Motor neuron (in vitro differentiated cells): Measurements from ENCODE around the gene SCAI. TPM values are rescaled to one million over a fixed set of nuclear protein-coding genes. Genes with fewer than 3 reads are reported as not detected.
"Not testable (repeated sequence)": the region's sequence is repeated elsewhere in the genome, so short reads cannot be mapped to it uniquely, and the experiment has no call there.

Experiments
- ATAC-seq, 8 experiments: fragments of 200-7000 bp; cut with Tn5 transposase; replicated peaks in 6 of 8; 2 replicates each; pipeline ENCODE4 v1.8.0; 2021; ENCODE audit warnings: mild to moderate bottlenecking in 8 of 8, moderate library complexity in 8 of 8
- H3K27ac ChIP-seq, 2 donors: fragments of 250-450 bp; sonication (Bioruptor Pico); 2 replicates each; pipeline ENCODE4 v1.9.0; 2021; ENCODE audit warnings: antibody characterized with exemption in 2 of 2, mild to moderate bottlenecking in 2 of 2, moderate library complexity in 1 of 2
- H3K4me1 ChIP-seq, 2 donors: fragments of 250-450 bp; sonication (Bioruptor Pico); replicated peaks in 1 of 2; 2 replicates each; pipeline ENCODE4 v1.6.1; 2021; ENCODE audit warnings: antibody characterized with exemption in 2 of 2, mild to moderate bottlenecking in 2 of 2, moderate library complexity in 1 of 2
- H3K4me3 ChIP-seq, 5 donors: fragments of 250-450 bp; sonication (Bioruptor Pico); 2 replicates each; pipeline ENCODE4 v1.9.0; 2021; ENCODE audit warnings: antibody characterized with exemption in 5 of 5, mild to moderate bottlenecking in 5 of 5, moderate library complexity in 4 of 5
- WGBS, 10 experiments: fragments of 450-650 bp; shearing (Covaris generic); methylation state at CpG; one replicate each; pipeline ENCODE4 v1.0.0; 2022; 5-methylcytosine and 5-hydroxymethylcytosine counted together
- in situ Hi-C, 9 experiments: fragments of 400-800 bp; cut with MboI; loops; one replicate each; pipeline ENCODE4 v1.15.0; 2021; ENCODE audit warnings: low sequenced_read_pairs in 9 of 9, low pct_unique_long_range_greater_than_20kb in 2 of 9; ENCODE audit not compliant: unreplicated experiment in 9 of 9
- total RNA-seq, 8 experiments: library from RNA; unstranded; fragments of 300-600 nt; gene quantifications; 2 replicates each; pipeline versions ENCODE4 v1.2.3 to v1.2.4, GENCODE V29; 2022

SCAI gene
- total RNA-seq, 8 experiments from 2014 or later: 1.8 to 14.0 (median 10.2) TPM

DNA sequence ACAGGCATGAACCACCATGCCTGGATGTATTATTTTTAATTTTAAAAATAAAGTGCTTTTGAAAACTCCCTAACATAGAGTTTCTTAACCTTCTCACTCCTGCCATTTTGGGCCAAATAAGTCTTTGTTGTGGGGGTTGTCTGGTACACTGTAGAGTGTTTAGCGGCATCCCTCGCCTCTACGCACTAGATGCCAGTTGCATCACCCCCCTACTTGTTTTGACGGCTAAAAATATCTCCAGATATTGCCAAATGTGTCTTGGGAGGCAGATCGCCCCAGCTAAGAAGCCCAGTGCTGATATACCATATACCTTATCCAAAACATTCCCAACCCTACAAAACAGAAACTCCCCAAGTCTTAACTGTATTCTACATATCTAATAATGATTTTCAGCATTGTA lies 54.6 kb downstream of the SCAI start:
- WGBS, 10 experiments: 89 to 100% (median 100%) methylated on average over 1 to 5 of the region's 5 CpGs; no CpG with 5 or more reads in 1 of the 10 experiments
- in situ Hi-C loops: no loop called here
- ATAC-seq: no peak
- H3K4me1 ChIP-seq: no peaks in the 10 kb centered on the region
- H3K4me3 ChIP-seq: no peak overlapping the region
- no peak overlapping the region for H3K27ac ChIP-seq

DNA sequence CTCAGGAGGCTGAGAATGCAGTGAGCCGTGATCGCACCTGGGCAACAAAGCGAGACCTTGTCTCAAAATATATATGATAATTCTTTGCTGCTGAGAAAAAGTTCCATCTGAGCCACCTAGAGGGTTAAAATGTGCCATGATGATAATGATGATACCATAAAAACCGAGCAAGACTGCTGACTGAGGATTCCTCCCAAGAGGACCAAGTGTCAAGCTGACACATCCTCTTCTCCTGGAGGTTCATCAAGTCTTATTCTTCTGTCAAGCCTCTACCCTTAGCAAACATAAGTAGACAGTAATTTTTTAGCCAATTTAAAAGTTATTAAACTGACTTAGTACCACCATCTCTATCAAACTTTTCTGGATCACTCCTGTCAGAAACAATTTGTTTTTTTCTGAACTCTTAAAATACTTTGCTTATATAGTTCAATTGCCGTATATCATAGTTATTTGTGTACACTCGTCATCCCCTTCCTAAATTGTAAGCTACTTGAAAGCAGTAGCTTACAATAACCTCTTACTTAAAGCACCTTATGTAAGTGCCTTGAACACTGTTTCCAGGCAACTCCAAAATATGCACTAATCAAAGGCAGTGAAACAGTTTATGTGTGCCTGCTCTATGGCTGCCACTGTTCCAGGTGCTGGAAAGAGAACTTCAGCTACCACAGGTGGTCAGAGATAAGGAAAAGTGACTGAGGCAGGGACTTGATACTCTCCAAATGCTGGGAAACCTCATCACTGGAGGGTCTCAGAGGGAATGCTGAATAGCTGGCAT lies 57.4 kb downstream of the SCAI start:
- no peak overlapping the region for H3K4me3 ChIP-seq
- no peak for ATAC-seq
- no peaks in the 10 kb centered on the region for H3K4me1 ChIP-seq
- 40 to 100% (median 94%) methylated on average over 1 to 6 of the region's 6 CpGs for WGBS, 10 experiments
- H3K27ac ChIP-seq: no peak overlapping the region
- in situ Hi-C loops: no loop called here

DNA sequence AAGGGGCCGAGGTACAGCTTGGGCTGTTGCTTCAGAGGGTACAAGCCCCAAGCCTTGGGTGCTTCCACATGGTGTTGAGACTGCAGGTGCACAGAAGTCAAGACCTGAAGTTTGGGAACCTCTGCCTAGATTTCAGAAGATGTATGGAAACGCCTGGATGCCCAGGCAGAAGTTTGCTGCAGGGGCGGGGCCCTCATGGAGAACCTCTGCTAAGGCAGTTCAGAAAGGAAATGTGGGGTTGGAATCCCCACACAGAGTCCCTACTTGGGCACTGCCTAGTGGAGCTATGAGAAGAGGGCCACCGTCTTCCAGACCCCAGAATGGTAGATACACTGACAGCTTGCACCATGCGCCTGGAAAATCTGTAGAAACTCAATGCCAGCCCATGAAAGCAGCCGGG lies 61.1 kb downstream of the SCAI start:
- H3K27ac ChIP-seq, H3K4me1 ChIP-seq, ATAC-seq, H3K4me3 ChIP-seq, in situ Hi-C loops: not testable (repeated sequence)
- WGBS, 10 experiments: 80 to 100% (median 100%) methylated on average over 1 to 5 of the region's 6 CpGs; no CpG with 5 or more reads in 5 of the 10 experiments

DNA sequence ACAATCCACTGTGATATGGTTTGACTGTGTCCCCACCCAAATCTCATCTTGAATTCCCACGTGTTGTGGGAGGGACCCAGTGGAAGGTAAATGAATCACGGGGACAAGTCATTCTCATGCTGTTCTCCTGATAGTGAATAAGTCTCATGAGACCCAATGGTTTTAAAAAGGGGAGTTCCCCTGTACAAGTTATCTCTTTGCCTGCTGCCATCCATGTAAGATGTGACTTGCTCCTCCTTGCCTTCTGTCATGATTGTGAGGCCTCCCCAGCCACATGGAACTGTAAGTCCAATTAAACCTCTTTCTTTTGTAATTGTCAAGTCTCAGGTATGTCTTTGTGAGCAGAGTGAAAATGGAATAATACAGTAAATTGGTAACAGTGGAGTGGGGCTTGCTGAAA lies 62.5 kb downstream of the SCAI start:
- ATAC-seq, in situ Hi-C loops, H3K4me1 ChIP-seq, H3K4me3 ChIP-seq, H3K27ac ChIP-seq: not testable (repeated sequence)
- WGBS, 10 experiments: 0 to 100% (median 87%) methylated on average over 1 to 2 of the region's 2 CpGs; no CpG with 5 or more reads in 2 of the 10 experiments

- no peak for ATAC-seq
- 0 to 100% (median 71%) methylated on average over 1 to 2 of the region's 2 CpGs; no CpG with 5 or more reads in 1 of the 10 experiments for whole genome bisulfite sequencing, 10 experiments
- no peak overlapping the region for H3K27ac ChIP-seq
- H3K4me1 ChIP-seq: no peaks in the 10 kb centered on the region
- in situ Hi-C loops: no loop called here
- no peak overlapping the region for H3K4me3 ChIP-seq
Observed at GRCh38 chr9:125079931-125080330, 63.4 kb downstream of the SCAI start.

GRCh38 chr9:125075997-125076396 lies 67.3 kb downstream of the SCAI start:
- Histone ChIP-seq H3K4me3 (no peak overlapping the region), H3K4me1 (no peaks in the 10 kb centered on the region), H3K27ac (no peak overlapping the region)
- in situ Hi-C loops: no loop called here
- no peak for ATAC-seq
- 83 to 100% (median 99%) methylated on average over 1 to 7 of the region's 7 CpGs; no CpG with 5 or more reads in 2 of the 10 experiments for WGBS, 10 experiments

- no peak overlapping the region for H3K4me3 ChIP-seq
- H3K27ac ChIP-seq: no peak overlapping the region
- H3K4me1 ChIP-seq: no peaks in the 10 kb centered on the region
- in situ Hi-C loops: no loop called here
- 80 to 100% (median 100%) methylated on average over 1 to 2 of the region's 2 CpGs; no CpG with 5 or more reads in 1 of the 10 experiments for WGBS, 10 experiments
- no peak for ATAC-seq
Observed at GRCh38 chr9:125074976-125075375, 68.4 kb downstream of the SCAI start.

- no peak overlapping the region for H3K27ac ChIP-seq
- ATAC-seq: peak in 3 of 8 experiments; percentile 15 to 57 (median 26)
- no peak overlapping the region for H3K4me3 ChIP-seq
- no peaks in the 10 kb centered on the region for H3K4me1 ChIP-seq
- WGBS, 10 experiments: 26 to 91% (median 73%) methylated on average over 3 to 9 of the region's 10 CpGs; no CpG with 5 or more reads in 1 of the 10 experiments
- in situ Hi-C loops: no loop called here
Observed at GRCh38 chr9:125066839-125067619, 76.3 kb downstream of the SCAI start.

- no peak for ATAC-seq
- in situ Hi-C loops: no loop called here
- 80 to 100% (median 97%) methylated on average over 1 to 3 of the region's 3 CpGs; no CpG with 5 or more reads in 1 of the 10 experiments for WGBS, 10 experiments
Observed at GRCh38 chr9:125061391-125061790, 81.9 kb downstream of the SCAI start.

GRCh38 chr9:125049212-125050049 lies 93.9 kb downstream of the SCAI start:
- peak in 7 of 8 experiments; percentile 42 to 90 (median 67) for ATAC-seq
- Histone ChIP-seq H3K4me3 (no peak overlapping the region), H3K27ac (no peak overlapping the region), H3K4me1 (peaks cover 0 to 12% of the 10 kb centered on the region in 2 donors)
- in situ Hi-C loops: no loop called here
- WGBS, 10 experiments: 21 to 88% (median 58%) methylated on average over 1 to 5 of the region's 5 CpGs

More at GRCh38 chr9:125061391-125061790, 81.9 kb downstream of the SCAI start:
- Histone ChIP-seq H3K4me1 (no peaks in the 10 kb centered on the region), H3K27ac (no peak overlapping the region), H3K4me3 (no peak overlapping the region)

- in situ Hi-C loops: no loop called here
- ATAC-seq: no peak
- 86 to 100% (median 100%) methylated on average over 1 to 4 of the region's 6 CpGs; no CpG with 5 or more reads in 5 of the 10 experiments for WGBS, 10 experiments
- no peak overlapping the region for H3K4me3 ChIP-seq
- no peak overlapping the region for H3K27ac ChIP-seq
- no peaks in the 10 kb centered on the region for H3K4me1 ChIP-seq
Observed at GRCh38 chr9:125043631-125044030, 99.7 kb downstream of the SCAI start.

DNA sequence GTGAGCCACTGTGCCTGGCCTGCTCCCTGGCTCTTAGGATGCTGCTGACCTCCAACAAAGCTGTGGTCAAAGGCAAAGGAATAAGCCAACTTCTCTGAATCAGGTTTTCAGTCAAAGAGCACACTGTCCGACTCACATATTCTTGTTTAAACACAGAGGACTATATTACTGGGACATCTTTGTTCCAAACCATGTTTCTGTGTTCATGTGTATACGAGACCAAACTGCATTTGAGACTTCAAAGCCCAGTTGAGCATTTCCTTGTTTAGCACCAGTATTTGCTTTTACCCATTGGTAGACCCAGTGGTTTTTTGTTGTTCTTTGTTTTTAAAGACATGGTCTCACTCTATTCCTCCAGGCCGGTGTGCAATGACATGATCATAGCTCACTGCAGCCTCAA lies 100.2 kb downstream of the SCAI start:
- WGBS, 10 experiments: 83 to 100% (median 93%) methylated on average over 1 to 3 of the region's 3 CpGs; no CpG with 5 or more reads in 2 of the 10 experiments
- Histone ChIP-seq H3K4me1 (no peaks in the 10 kb centered on the region), H3K4me3 (no peak overlapping the region), H3K27ac (no peak overlapping the region)
- no peak for ATAC-seq
- in situ Hi-C loops: no loop called here
